Right atrium auricular region (tissue), 2 donors: ENCODE results near the gene DR1. TPM values are rescaled to one million over a fixed set of nuclear protein-coding genes. Genes with fewer than 3 reads are reported as not detected.

Experiments
- DNase-seq: peaks from one replicate; pipeline ENCODE4 v3.0.0-alpha.2; 2019; ENCODE audit warnings: low spot score
- H3K27ac ChIP-seq, 2 donors: fragments of 200-600 bp; sonication (generic); 1 replicate in 1 of 2; 2 replicates in 1 of 2; pipeline ENCODE4 v1.5.1; 2016 to 2019
- H3K27me3 ChIP-seq, 2 donors: fragments of 200-600 bp; sonication (generic); one replicate each; pipeline versions ENCODE4 v1.5.1 to v1.6.0; 2017 to 2019
- H3K36me3 ChIP-seq: fragments of 200-600 bp; sonication (generic); one replicate; pipeline ENCODE4 v1.5.1; 2016
- H3K4me1 ChIP-seq, 2 donors: fragments of 200-600 bp; sonication (generic); one replicate each; pipeline versions ENCODE4 v1.5.1 to v1.6.0; 2017 to 2019
- H3K4me3 ChIP-seq, 2 donors: fragments of 200-600 bp; sonication (generic); 1 replicate in 1 of 2; 2 replicates in 1 of 2; pipeline ENCODE4 v1.5.1; 2017 to 2019; ENCODE audit warnings: mild to moderate bottlenecking in 1 of 2, moderate library complexity in 1 of 2
- H3K9me3 ChIP-seq, 2 donors: fragments of 200-600 bp; sonication (generic); one replicate each; pipeline ENCODE4 v1.5.1; 2019
- CTCF ChIP-seq, 2 donors: fragments of 200-600 bp; sonication (generic); IDR thresholded peaks; one replicate each; pipeline ENCODE4 v1.5.1; 2019; ENCODE audit warnings: antibody characterized with exemption in 2 of 2
- total RNA-seq, 2 donors: library from RNA; depleted of rRNA; stranded (reverse); fragments of >200 nt; gene quantifications; one replicate each; pipeline ENCODE4 v1.1.0, GENCODE V29; 2016

Gene DR1
- total RNA-seq, 2 donors from 2014 or later: 19.3 to 28.9 TPM

- Histone ChIP-seq H3K27ac (no peak overlapping the region), H3K4me1 (no peaks in the 10 kb centered on the region), H3K9me3 (no peaks in the 10 kb centered on the region), H3K4me3 (no peak overlapping the region), H3K36me3 (no peaks in the 10 kb centered on the region), H3K27me3 (no peaks in the 10 kb centered on the region)
- TF ChIP-seq CTCF (IDR thresholded peaks at IDR 0.05): no peak
- no peak for DNase-seq
Measured at GRCh38 chr1:93331412-93331811, 14.3 kb upstream of the DR1 start.

GRCh38 chr1:93332368-93332767 lies 13.3 kb upstream of the DR1 start:
- no peaks in the 10 kb centered on the region for H3K9me3 ChIP-seq
- H3K4me1 ChIP-seq: no peaks in the 10 kb centered on the region
- no peak overlapping the region for H3K4me3 ChIP-seq
- peaks cover 3% of the 10 kb centered on the region for H3K36me3 ChIP-seq
- H3K27ac ChIP-seq: no peak overlapping the region
- DNase-seq: no peak
- H3K27me3 ChIP-seq: no peaks in the 10 kb centered on the region
- no peak for TF ChIP-seq CTCF (IDR thresholded peaks at IDR 0.05)

GRCh38 chr1:93338387-93339146 lies 7.1 kb upstream of the DR1 start:
- peaks cover 4% of the 10 kb centered on the region for H3K36me3 ChIP-seq
- H3K4me1 ChIP-seq: no peaks in the 10 kb centered on the region
- H3K4me3 ChIP-seq: no peak overlapping the region
- H3K27ac ChIP-seq: no peak overlapping the region
- DNase-seq: no peak
- H3K9me3 ChIP-seq: no peaks in the 10 kb centered on the region
- TF ChIP-seq CTCF (IDR thresholded peaks at IDR 0.05): no peak
- H3K27me3 ChIP-seq: no peaks in the 10 kb centered on the region

- Histone ChIP-seq H3K36me3 (peaks cover 4% of the 10 kb centered on the region), H3K4me1 (no peaks in the 10 kb centered on the region), H3K27ac (no peak overlapping the region), H3K27me3 (no peaks in the 10 kb centered on the region), H3K4me3 (no peak overlapping the region), H3K9me3 (no peaks in the 10 kb centered on the region)
- no peak for DNase-seq
- TF ChIP-seq CTCF (IDR thresholded peaks at IDR 0.05): no peak
Measured at GRCh38 chr1:93339171-93339697, 6.5 kb upstream of the DR1 start.

GRCh38 chr1:93340090-93340489 lies 5.6 kb upstream of the DR1 start:
- Histone ChIP-seq H3K9me3 (no peaks in the 10 kb centered on the region), H3K36me3 (peaks cover 4% of the 10 kb centered on the region), H3K4me3 (no peak overlapping the region), H3K4me1 (no peaks in the 10 kb centered on the region), H3K27ac (no peak overlapping the region), H3K27me3 (no peaks in the 10 kb centered on the region)
- DNase-seq: no peak
- no peak for TF ChIP-seq CTCF (IDR thresholded peaks at IDR 0.05)
